Adrenal gland (tissue), 12 donors: Measurements from ENCODE around the gene RAB11FIP5. TPM values are rescaled to one million over a fixed set of nuclear protein-coding genes. Genes with fewer than 3 reads are reported as not detected.

Experiments
- DNase-seq, 7 donors: peaks; one replicate each; pipeline ENCODE4 v3.0.0-alpha.2; 2019 to 2020
- H3K27ac ChIP-seq, 5 donors: fragments of 200-600 bp; sonication (generic) in 4 of 5; 1 replicate in 3 of 5; 2 replicates in 2 of 5; pipeline versions ENCODE4 v1.5.1 to v1.8.0; 2016 to 2020; ENCODE audit warnings: mild to moderate bottlenecking in 1 of 5
- H3K27me3 ChIP-seq: fragments of 200-600 bp; 2 replicates; pipeline ENCODE4 v1.8.0; 2021
- H3K36me3 ChIP-seq, 2 donors: fragments of 200-600 bp; replicated peaks in 1 of 2; 1 replicate in 1 of 2; 2 replicates in 1 of 2; pipeline versions ENCODE4 v1.5.1 to v1.8.0; 2018 to 2022
- H3K4me1 ChIP-seq, 2 donors: fragments of 200-600 bp; replicated peaks in 1 of 2; 1 replicate in 1 of 2; 2 replicates in 1 of 2; pipeline versions ENCODE4 v1.5.1 to v1.8.0; 2018 to 2021
- H3K4me3 ChIP-seq, 4 donors: fragments of 200-600 bp; sonication (generic) in 3 of 4; one replicate each; pipeline ENCODE4 v1.5.1; 2016 to 2018
- H3K9me3 ChIP-seq, 3 donors: fragments of 200-600 bp; sonication (generic) in 1 of 3; replicated peaks in 1 of 3; 1 replicate in 2 of 3; 2 replicates in 1 of 3; pipeline versions ENCODE4 v1.5.1 to v1.8.0; 2016 to 2021
- POLR2A ChIP-seq, 2 donors: fragments of 450-650 bp; IDR thresholded peaks; one replicate each; pipeline ENCODE4 v1.6.1; 2017; ENCODE audit warnings: antibody characterized with exemption in 2 of 2, mild to moderate bottlenecking in 2 of 2, moderate library complexity in 1 of 2
- WGBS, 4 donors: extraction: QIAGEN DNeasy Blood & Tissue Kit in 2 of 4; methylation state at CpG; one replicate each; pipeline versions ENCODE4 v1.1.5 to v1.1.7; 2013 to 2017; 5-methylcytosine and 5-hydroxymethylcytosine counted together
- intact Hi-C, 2 donors: fragments of 100-400 bp; cut with DNase I; formaldehyde crosslinking; loops; one replicate each; pipeline versions ENCODE4 v1.14.1 to v1.15.0; 2022 to 2023
- polyA plus RNA-seq, 3 donors: library from polyadenylated mRNA; stranded (reverse); fragments of 200-250 nt in 2 of 3; fragments of 350-450 nt in 1 of 3; fragmentation: Illumina TruSeq in 1 of 3; extraction: RNeasy Lipid Tissue Mini Kit (QIAGEN cat#74804) in 1 of 3; gene quantifications; one replicate each; pipeline ENCODE4 v1.2.3, GENCODE V29; 2013 to 2014
- total RNA-seq, 9 donors: library from RNA; depleted of rRNA in 4 of 9; stranded (reverse); fragments of >200 nt in 4 of 9; fragments of 120-200 nt in 1 of 9; fragmentation: NEBNext Ultra II Directional in 1 of 9; extraction: Animal tissue kit (Norgen Biotek cat#: 25700) in 1 of 9; gene quantifications; one replicate each; pipeline versions ENCODE4 v1.1.0 to v1.2.4, GENCODE V29; 2013 to 2023
- TF ChIP-seq, protein P1 (sequence below), 6 experiments: fragments of 450-650 bp in 4 of 6; fragments of 200-600 bp in 2 of 6; sonication (generic) in 1 of 6; IDR thresholded peaks; 1 replicate in 5 of 6; 2 replicates in 1 of 6; pipeline versions ENCODE4 v1.5.1 to v1.8.0; 2016 to 2021; ENCODE audit warnings: antibody characterized with exemption in 6 of 6, mild to moderate bottlenecking in 2 of 6, moderate library complexity in 1 of 6
- donor health status: healthy with polysubstance abuse.
- donor health status: Bipolar disorder and iron deficiency.
- donor health status: DM: yes; HTN: yes; CAD: no.
- donor health status: DM: no; HTN: no; CAD: no.
- donor health status: DM: no; HTN: no; CAD: no.
- donor health status: DM: yes; HTN: yes; CAD: no.

Gene RAB11FIP5
- total and polyA plus RNA-seq, 12 donors, result 3.3 to 46.7 (median 23.3) TPM

DNA sequence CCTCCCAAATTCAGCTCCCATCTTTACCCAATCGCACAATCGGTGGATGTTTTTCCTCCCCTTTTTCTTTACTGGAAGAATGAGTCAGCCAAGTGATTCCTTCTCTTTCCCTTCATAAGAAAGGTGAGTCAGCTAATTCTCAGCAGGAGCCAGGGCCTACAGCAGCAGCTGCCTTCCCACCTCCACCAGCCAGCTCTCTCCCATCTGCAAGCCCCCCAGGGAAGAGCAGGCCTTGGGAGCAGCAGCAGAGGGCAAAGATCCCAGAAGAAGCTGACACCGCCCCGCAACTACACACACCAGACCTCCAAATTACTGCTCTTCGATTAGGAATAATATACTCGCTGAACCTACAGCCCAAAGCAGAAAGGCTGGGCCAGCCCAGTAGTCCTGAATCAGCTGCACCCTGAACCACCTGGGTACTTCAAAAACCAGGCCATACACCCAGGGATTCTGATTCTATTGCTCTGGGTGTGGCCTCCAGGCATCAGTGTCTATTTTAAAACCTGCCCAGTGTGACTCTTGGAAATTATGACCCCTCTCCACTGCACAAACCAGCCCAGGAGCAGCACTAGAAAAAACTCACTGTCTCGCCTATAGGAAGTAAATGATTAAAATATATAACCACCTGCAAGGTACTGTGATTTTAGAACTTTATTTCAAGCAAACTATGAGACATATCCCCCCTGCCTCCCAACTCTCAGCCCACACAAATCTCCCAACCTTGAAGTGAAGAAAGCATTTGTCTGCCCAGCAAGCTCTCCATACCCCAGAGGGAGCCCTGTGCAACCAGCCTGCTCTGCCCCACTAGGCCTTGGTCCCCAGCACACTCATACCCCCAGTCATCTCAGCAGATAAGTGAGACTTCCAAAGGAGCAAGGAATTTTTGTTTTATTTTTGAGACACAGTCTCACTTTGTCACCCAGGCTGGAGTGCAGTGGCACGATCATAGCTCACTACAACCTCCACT lies 48.6 kb downstream of the RAB11FIP5 start:
- H3K9me3 ChIP-seq, result no peaks in the 10 kb centered on the region
- intact Hi-C loops, result no loop called here
- H3K4me1 ChIP-seq, result peaks cover 13 to 52% of the 10 kb centered on the region in 2 donors
- peak in 5 of 7 donors; percentile 45 to 73 (median 62) for DNase-seq
- peak overlapping the region; percentile 19 to 88 (median 60) for H3K27ac ChIP-seq
- no peak overlapping the region for H3K4me3 ChIP-seq
- TF ChIP-seq, protein P1, sequence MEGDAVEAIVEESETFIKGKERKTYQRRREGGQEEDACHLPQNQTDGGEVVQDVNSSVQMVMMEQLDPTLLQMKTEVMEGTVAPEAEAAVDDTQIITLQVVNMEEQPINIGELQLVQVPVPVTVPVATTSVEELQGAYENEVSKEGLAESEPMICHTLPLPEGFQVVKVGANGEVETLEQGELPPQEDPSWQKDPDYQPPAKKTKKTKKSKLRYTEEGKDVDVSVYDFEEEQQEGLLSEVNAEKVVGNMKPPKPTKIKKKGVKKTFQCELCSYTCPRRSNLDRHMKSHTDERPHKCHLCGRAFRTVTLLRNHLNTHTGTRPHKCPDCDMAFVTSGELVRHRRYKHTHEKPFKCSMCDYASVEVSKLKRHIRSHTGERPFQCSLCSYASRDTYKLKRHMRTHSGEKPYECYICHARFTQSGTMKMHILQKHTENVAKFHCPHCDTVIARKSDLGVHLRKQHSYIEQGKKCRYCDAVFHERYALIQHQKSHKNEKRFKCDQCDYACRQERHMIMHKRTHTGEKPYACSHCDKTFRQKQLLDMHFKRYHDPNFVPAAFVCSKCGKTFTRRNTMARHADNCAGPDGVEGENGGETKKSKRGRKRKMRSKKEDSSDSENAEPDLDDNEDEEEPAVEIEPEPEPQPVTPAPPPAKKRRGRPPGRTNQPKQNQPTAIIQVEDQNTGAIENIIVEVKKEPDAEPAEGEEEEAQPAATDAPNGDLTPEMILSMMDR (IDR thresholded peaks at IDR 0.05), result no peak
- TF ChIP-seq POLR2A (IDR thresholded peaks at IDR 0.05), result peak in 1 of 2 donors; percentile 15
- no peaks in the 10 kb centered on the region for H3K27me3 ChIP-seq
- WGBS, 4 donors, result 69 to 77% (median 74%) methylated on average over 8 of the region's 8 CpGs
- H3K36me3 ChIP-seq, result no peaks in the 10 kb centered on the region

DNA sequence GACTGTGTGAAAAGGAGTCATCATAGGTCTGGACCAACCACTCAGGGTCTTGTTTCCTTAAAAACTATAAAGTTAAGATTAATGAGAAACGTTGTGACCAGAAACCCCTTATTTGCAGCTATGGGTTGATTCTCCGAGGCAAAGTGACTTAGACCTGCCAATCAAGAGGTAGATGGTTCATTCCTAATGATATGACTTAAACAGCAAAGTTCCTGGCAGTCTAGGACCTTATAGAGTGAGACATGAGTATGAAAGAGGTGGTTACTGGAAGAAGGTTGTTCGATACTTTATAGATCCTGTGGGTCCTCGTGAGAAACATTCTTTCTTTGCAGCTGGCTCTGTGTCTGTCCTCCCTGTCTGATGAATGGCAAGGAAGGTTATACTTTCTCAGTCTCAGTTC lies 49.3 kb downstream of the RAB11FIP5 start:
- Histone ChIP-seq H3K4me1 (peaks cover 12 to 46% of the 10 kb centered on the region in 2 donors), H3K9me3 (no peaks in the 10 kb centered on the region), H3K36me3 (no peaks in the 10 kb centered on the region), H3K27me3 (no peaks in the 10 kb centered on the region), H3K4me3 (no peak overlapping the region), H3K27ac (peak overlapping the region in 4 of 5 donors; percentile 29 to 88 (median 72))
- no peak for DNase-seq
- no peak for TF ChIP-seq POLR2A (IDR thresholded peaks at IDR 0.05)
- TF ChIP-seq, protein P1 (IDR thresholded peaks at IDR 0.05), result no peak
- intact Hi-C loops, result no loop called here
- WGBS, 4 donors, result 66 to 84% (median 79%) methylated on average over 4 of the region's 4 CpGs

DNA sequence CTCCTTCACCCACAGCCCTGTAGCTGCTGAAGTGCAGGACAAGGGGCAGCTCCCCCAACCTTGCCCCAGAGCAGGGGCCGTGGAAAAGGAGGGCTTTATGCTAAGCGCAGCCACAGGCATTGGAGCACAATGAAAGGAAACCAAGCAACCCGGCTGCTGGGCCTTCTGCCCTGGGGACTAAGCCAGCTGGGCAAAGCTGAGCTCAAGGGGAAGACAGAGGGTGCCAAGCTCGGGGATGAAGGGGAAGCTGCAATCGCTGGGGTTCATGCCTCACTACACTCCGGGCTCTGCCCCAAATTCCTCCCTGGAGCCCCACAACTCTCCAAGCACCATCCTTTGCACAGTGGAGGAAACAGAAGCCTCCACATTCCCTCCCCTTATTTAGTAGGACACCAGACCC lies 53.6 kb downstream of the RAB11FIP5 start:
- no peak for DNase-seq
- Histone ChIP-seq H3K4me1 (peaks cover 3 to 19% of the 10 kb centered on the region in 2 donors), H3K4me3 (no peak overlapping the region), H3K36me3 (peaks cover 0 to 18% of the 10 kb centered on the region in 2 donors), H3K27me3 (no peaks in the 10 kb centered on the region), H3K27ac (no peak overlapping the region), H3K9me3 (peaks cover 0 to 8% (median 0%) of the 10 kb centered on the region in 3 donors)
- TF ChIP-seq, protein P1 (IDR thresholded peaks at IDR 0.05), result no peak
- no peak for TF ChIP-seq POLR2A (IDR thresholded peaks at IDR 0.05)
- intact Hi-C loops, result loop anchor here in 1 of 2 donors (10.0 kb wide), 1 partner anchor 74 kb away; no protein-coding TSS in a partner anchor
- 80 to 95% (median 94%) methylated on average over 2 to 6 of the region's 6 CpGs for WGBS, 4 donors

DNA sequence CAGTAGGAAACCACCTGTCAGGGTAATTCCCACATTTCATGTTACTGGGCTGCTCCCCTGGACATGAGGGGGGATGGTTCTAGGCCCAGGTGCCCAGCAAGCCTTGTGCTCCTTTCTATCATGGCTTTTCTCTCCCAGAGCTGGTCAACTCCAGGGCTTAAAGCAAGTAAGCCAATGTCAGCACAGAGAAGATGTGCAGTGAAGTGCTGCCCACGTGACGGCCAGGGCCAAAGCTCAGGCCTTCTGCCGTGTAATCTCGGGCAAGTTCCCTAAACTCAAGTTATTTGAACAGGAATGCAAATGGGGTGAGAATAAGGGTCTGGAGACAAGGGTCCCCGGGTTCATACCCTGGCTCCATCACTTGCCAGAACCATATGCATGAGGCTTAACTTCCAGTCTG lies 57.8 kb downstream of the RAB11FIP5 start:
- H3K27ac ChIP-seq, result no peak overlapping the region
- DNase-seq, result no peak
- TF ChIP-seq, protein P1 (IDR thresholded peaks at IDR 0.05), result no peak
- no peak for TF ChIP-seq POLR2A (IDR thresholded peaks at IDR 0.05)
- H3K36me3 ChIP-seq, result peaks cover 0 to 18% of the 10 kb centered on the region in 2 donors
- WGBS, 4 donors, result 85 to 100% (median 93%) methylated on average over 5 of the region's 5 CpGs
- no peaks in the 10 kb centered on the region for H3K27me3 ChIP-seq
- intact Hi-C loops, result loop anchor here in 1 of 2 donors (10.0 kb wide), 1 partner anchor 70 kb away; no protein-coding TSS in a partner anchor
- H3K4me3 ChIP-seq, result no peak overlapping the region
- no peaks in the 10 kb centered on the region for H3K4me1 ChIP-seq
- peaks cover 0 to 8% (median 0%) of the 10 kb centered on the region in 3 donors for H3K9me3 ChIP-seq
